ENCODE results near the gene GP1BB.

GRCh38 chr22:19731361-19732135 is 8.2 kb downstream of the GP1BB start:
- no peak for TF ChIP-seq POLR2A (IDR thresholded peaks at IDR 0.05; ENCODE audit: low read length)
- no peak for TF ChIP-seq GATA1 (IDR thresholded peaks at IDR 0.05; ENCODE audit: low read depth, low read length)
